VCaP (cell line): ENCODE data around the gene HIC1.

Source experiments
- H3K27ac ChIP-seq: fragments of 450-650 bp; 2 replicates; pipeline ENCODE4 v1.5.1; 2017
- CTCF ChIP-seq: fragments of 450-650 bp; conservative IDR thresholded peaks from 2 replicates; pipeline ENCODE4 v1.5.1; 2017; ENCODE audit warnings: mild to moderate bottlenecking, moderate library complexity

The HIC1 gene

DNA sequence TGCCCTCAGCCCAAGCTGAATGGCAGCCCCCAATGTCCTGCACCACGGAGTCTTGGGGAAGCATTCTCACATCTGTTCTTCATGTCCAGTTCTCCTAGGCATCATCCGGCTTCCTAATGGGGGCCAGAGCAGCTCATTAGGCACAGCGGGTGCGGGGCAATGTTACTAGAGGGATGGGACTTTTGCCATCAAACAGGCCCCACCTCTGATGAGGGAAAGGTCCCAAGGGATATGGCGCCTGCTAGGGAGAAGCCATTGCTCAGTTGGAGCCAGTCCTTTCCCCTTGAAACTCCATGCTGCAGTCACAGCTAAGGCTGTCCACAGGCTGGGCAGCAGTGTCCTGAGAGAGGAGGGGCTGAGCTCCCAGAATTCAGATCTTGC, 26.7 kb upstream of the HIC1 start:
- no peak for TF ChIP-seq CTCF
- H3K27ac ChIP-seq: no peak overlapping the region

DNA sequence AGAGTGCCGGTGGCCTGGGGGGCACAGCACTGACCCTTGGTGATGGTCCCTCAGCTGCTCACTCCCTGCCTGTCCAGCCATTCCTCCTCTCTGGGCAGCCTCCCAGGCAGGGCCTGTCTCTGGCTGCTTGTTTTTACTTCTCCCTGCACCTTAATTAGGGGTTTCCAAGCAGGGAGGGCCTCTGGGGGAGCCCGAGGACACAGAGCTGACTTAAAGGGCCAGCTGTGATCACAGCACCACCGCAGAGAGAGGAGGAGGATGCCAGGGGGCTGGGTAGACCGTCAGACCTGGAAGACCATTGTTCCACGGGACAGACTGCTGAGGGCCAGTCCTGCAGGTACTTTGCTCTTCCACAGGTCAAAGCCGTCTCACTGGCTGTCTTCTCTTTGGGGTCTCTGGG, 26.2 kb upstream of the HIC1 start:
- TF ChIP-seq CTCF: no peak
- H3K27ac ChIP-seq: no peak overlapping the region

DNA sequence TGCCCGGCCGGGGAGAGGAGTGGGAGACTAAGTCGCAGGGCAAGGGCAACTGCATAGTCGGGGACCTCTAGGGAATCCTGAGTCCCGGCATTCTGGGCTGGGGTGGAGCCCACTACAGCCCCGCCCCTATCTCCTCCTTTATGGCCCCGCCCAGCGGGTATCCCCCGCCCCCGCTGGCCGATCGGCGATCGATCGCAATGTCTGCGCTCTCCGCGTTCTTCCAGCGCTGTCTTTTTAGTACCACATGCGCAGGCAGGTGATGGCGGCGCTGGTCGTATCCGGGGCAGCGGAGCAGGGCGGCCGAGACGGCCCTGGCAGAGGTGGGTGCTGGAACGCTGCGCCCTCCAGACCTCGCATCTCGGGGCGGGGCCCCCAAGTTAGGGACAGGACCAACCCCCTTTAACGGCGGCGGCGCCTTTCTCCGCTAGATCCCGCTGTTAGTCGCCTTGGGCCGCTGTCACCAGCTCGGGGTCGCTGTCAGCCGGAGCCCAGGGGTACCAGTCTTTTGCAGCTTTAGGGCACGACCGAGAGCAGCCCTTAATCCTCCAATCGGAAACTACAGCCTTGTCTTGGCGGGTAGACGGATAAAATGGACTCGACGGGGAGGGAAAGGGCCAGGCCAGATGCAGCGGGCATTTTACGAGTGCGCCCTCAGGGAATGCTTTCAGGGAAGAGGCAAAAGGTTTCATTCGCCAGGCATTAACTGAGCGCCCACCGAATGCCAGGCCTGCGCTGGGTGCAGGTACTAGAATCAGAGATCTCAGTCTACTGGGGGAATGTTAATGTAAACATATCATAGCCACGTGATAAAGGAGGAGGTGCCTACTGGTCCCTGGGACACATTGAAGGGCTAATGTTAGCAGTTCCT, 24.8 kb upstream of the HIC1 start, which contains the start of gene DPH1:
Gene DPH1 (plus strand): TSS at position 243 of the 868 bp plus-strand sequence. CDS start 17 bp downstream, at position 260.
- peak within 1 kb of the TSS; percentile 92 for H3K27ac ChIP-seq
- no peak for TF ChIP-seq CTCF

GRCh38 chr17:2030779-2031163, 24.1 kb upstream of the HIC1 start:
- H3K27ac ChIP-seq: peak overlapping the region; percentile 92
- TF ChIP-seq CTCF: peak; percentile 81

DNA sequence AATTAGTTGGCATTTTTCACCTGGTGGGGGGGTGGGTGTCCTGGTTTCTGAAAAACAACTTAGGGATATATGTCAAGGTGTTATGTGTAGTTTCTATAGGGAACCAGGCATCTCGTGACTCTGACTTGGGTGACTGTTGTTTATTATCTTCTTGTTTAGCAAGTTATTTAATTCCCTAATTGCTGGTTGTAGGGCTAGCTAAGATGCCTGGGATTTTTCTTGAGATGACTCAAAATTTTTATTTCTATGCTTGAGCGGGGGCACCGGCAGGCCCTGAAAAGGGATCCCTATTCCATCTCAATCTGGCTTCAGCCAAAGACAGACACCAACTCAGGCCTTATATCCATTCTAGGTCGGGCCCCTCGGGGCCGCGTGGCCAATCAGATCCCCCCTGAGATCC, 21.8 kb upstream of the HIC1 start:
- H3K27ac ChIP-seq: no peak overlapping the region
- TF ChIP-seq CTCF: no peak

GRCh38 chr17:2034157-2034556, 20.7 kb upstream of the HIC1 start:
- no peak overlapping the region for H3K27ac ChIP-seq
- no peak for TF ChIP-seq CTCF

- no peak for TF ChIP-seq CTCF
- H3K27ac ChIP-seq: no peak overlapping the region
Measured at GRCh38 chr17:2034806-2035540, 19.9 kb upstream of the HIC1 start.
